Measurements from ENCODE around the gene LAMTOR3. TPM values are rescaled to one million over a fixed set of nuclear protein-coding genes. Genes with fewer than 3 reads are reported as not detected.

The LAMTOR3 gene, protein sequence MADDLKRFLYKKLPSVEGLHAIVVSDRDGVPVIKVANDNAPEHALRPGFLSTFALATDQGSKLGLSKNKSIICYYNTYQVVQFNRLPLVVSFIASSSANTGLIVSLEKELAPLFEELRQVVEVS
- total RNA-seq (10 to 100 TPM; 21.6 to 25.8 (median 23.2) TPM), polyA plus RNA-seq (10 to 100 TPM; 22.4 to 43.6 (median 34.5) TPM)
- long read RNA-seq, donor 1, full-length matches to known transcripts: 15 of 16 reads
- long read RNA-seq, donor 1, partial matches to known transcripts: 0 of 16 reads
- long read RNA-seq, donor 1, other reads (novel, unspliced or antisense): 1 of 16 reads
- long read RNA-seq, donor 2, full-length matches to known transcripts: 22 of 25 reads
- long read RNA-seq, donor 2, partial matches to known transcripts: 0 of 25 reads
- long read RNA-seq, donor 2, other reads (novel, unspliced or antisense): 3 of 25 reads

DNA sequence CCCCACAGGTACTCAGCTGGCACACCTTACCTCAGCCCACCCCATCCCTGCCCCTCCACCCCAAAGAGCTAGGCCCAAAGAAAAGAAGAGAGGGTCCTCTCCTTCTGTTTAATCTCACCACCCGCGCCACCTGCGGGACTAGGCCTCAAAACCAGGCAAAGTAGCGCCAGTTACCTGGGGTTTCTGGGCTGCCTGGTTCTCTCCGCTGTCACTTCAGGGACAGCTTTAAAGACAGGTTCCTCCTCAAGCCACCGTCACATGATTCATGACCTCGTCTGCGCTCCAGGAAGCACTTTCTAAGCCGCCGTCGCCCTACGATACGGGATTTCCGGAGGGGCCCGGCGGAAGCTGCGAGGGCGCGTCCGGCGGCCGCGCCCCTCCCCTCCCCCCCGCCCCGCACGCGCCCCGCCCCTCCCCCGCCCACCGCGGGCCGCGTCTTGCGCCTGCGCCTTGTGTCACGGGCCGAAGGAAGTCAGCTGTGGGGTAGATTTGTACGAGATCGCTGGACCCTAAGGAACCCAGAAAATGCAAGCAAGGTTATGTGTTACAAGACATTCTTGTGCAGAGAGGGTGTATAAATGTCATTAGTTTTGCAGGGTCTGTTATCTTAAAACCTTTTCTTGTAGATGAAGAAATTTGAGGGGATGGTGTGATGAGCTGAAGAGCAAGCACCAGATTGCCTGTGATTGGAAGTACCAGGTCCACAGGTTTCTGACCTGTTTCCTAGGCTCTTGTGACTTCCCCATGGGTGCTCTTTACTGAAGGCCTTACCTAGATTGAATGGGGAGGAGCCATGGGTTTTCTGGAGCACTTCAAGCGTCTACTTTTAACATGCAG is at the start of gene LAMTOR3:
TSS of gene LAMTOR3 (minus strand) at position 267 of the 837 bp plus-strand sequence. CDS start 464 bp downstream, outside the sequence.
- peaks cover 17% of the 10 kb centered on the region for H3K4me1 ChIP-seq
- H3K4me3 ChIP-seq: peak within 1 kb of the TSS; percentile 86
- H3K9me3 ChIP-seq: no peaks in the 10 kb centered on the region
- peak within 1 kb of the TSS; percentile 82 for H3K27ac ChIP-seq
- DNase-seq (peak; percentile 90 to 96), ATAC-seq (peak; percentile 99)
- WGBS, 3 donors: 2 to 5% (median 2%) methylated on average over 19 to 39 of the region's 40 CpGs
- TF ChIP-seq, protein P1, sequence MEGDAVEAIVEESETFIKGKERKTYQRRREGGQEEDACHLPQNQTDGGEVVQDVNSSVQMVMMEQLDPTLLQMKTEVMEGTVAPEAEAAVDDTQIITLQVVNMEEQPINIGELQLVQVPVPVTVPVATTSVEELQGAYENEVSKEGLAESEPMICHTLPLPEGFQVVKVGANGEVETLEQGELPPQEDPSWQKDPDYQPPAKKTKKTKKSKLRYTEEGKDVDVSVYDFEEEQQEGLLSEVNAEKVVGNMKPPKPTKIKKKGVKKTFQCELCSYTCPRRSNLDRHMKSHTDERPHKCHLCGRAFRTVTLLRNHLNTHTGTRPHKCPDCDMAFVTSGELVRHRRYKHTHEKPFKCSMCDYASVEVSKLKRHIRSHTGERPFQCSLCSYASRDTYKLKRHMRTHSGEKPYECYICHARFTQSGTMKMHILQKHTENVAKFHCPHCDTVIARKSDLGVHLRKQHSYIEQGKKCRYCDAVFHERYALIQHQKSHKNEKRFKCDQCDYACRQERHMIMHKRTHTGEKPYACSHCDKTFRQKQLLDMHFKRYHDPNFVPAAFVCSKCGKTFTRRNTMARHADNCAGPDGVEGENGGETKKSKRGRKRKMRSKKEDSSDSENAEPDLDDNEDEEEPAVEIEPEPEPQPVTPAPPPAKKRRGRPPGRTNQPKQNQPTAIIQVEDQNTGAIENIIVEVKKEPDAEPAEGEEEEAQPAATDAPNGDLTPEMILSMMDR (IDR thresholded peaks at IDR 0.05): no peak
- intact Hi-C loops (cut with DNase I): loop anchor here (2.0 to 5.0 kb wide), 3 partner anchors 52 to 332 kb away; partner anchors contain the start of genes DNAJB14 (in 1 of the 2) and TRMT10A (in 1 of the 2)
- H3K36me3 ChIP-seq (ENCODE audit: insufficient read depth in 1 of 2, low read depth in 1 of 2): peaks cover 0 to 27% of the 10 kb centered on the region in 2 donors
- no peaks in the 10 kb centered on the region for H3K27me3 ChIP-seq (ENCODE audit: insufficient read depth in 3 of 3, low read length in 2 of 3)

DNA sequence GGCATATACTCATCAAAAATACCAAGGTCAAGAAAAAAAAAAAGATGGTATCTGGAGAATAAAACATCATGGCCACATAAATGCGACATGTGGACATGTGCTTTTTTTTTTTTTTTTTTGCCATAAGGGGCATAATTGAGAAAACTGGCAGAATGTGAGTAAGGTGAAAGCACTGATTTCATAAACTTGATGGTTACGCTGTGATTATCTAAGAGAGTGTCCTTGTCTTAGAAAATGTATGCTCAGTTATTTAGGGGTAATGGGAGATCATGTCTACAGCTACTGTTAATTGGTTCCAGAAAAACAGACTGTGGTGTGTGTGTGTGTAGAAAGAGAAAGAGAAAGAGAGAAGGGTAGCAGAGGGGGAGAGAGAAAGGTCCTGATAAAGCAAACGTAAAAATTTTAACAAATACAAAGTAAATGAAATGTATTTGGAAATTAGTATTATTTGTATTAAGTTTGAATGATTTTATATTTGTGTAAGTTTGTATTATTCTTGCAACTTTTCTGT is 44.1 kb upstream of the LAMTOR3 start:
- no peaks in the 10 kb centered on the region for H3K4me1 ChIP-seq
- no peak overlapping the region for H3K4me3 ChIP-seq
- intact Hi-C loops (cut with DNase I): no loop called here
- 94 to 95% (median 95%) methylated on average over 3 of the region's 3 CpGs for WGBS, 3 donors
- no peaks in the 10 kb centered on the region for H3K27me3 ChIP-seq (ENCODE audit: insufficient read depth in 3 of 3, low read length in 2 of 3)
- no peak for DNase-seq
- H3K27ac ChIP-seq: no peak overlapping the region
- H3K36me3 ChIP-seq (ENCODE audit: insufficient read depth in 1 of 2, low read depth in 1 of 2): no peaks in the 10 kb centered on the region
- TF ChIP-seq, protein P1 (IDR thresholded peaks at IDR 0.05): no peak
- no peak for ATAC-seq
- peaks cover 17% of the 10 kb centered on the region for H3K9me3 ChIP-seq

DNA sequence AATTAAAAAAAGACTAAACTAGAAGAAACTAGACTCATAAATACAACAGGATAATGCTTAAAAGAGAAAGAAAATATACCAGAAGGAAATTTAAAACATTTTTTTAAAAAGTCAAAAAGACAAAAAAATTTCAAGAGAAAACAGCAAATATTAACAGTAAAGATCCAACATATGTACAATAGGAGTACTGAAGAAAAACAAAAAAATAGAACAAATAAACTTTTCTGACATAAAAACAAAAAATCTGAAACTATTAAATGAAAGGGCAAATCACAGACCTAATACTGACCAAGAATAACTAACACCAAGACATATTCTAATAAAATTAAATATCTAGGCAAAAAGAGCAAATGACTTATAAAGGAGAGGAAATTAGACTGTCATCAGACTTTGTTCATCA is 40.7 kb upstream of the LAMTOR3 start:
- H3K9me3 ChIP-seq: peaks cover 17% of the 10 kb centered on the region
- TF ChIP-seq, protein P1 (IDR thresholded peaks at IDR 0.05): no peak
- no peaks in the 10 kb centered on the region for H3K36me3 ChIP-seq (ENCODE audit: insufficient read depth in 1 of 2, low read depth in 1 of 2)
- no peak overlapping the region for H3K27ac ChIP-seq
- H3K27me3 ChIP-seq (ENCODE audit: insufficient read depth in 3 of 3, low read length in 2 of 3): no peaks in the 10 kb centered on the region
- DNase-seq (no peak), ATAC-seq (no peak)
- intact Hi-C loops (cut with DNase I): no loop called here
- no peaks in the 10 kb centered on the region for H3K4me1 ChIP-seq
- no peak overlapping the region for H3K4me3 ChIP-seq

DNA sequence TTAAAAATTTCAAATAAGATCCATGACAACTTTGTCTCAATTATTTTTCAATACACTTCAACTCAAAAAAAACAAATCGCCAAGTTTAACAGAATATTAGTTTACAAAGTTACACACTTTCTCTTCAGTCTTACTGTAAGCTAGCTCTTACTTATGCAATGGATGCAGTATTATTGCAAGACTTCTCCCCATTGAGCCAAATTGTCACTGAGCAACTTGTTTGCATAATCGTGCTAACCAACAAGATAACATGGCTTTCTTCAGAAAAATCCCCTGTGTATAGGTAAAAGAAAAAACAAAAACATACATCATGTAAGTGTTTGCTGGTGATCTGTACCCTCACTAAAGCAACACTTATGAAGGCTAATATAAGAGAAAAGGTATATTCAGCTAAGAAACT is 33.3 kb upstream of the LAMTOR3 start:
- Histone ChIP-seq H3K27ac (no peak overlapping the region), H3K36me3 (ENCODE audit: insufficient read depth in 1 of 2, low read depth in 1 of 2) (peaks cover 0 to 22% of the 10 kb centered on the region in 2 donors), H3K4me1 (no peaks in the 10 kb centered on the region), H3K4me3 (no peak overlapping the region), H3K9me3 (no peaks in the 10 kb centered on the region), H3K27me3 (ENCODE audit: insufficient read depth in 3 of 3, low read length in 2 of 3) (no peaks in the 10 kb centered on the region)
- DNase-seq: no peak
- intact Hi-C loops (cut with DNase I): no loop called here
- TF ChIP-seq, protein P1 (IDR thresholded peaks at IDR 0.05): no peak
- ATAC-seq: no peak
- WGBS, 3 donors: 87 to 90% (median 89%) methylated on average over 2 of the region's 2 CpGs
